DND-41 (cell line): ENCODE measurements around the gene ASPSCR1.

Experiments used
- ATAC-seq: fragments of 200-7000 bp; cut with Tn5 transposase; 3 replicates; pipeline ENCODE4 v1.9.1; 2021; ENCODE audit warnings: low read depth; ENCODE audit not compliant: insufficient read depth
- DNase-seq: peaks from one replicate; pipeline ENCODE4 v3.0.0-alpha.2; 2020
- H2AFZ ChIP-seq: 2 replicates; pipeline ENCODE4 v1.6.0; 2012; ENCODE audit warnings: low read depth, low read length
- H3K27ac ChIP-seq: 2 replicates; pipeline ENCODE4 v1.5.1; 2012; ENCODE audit warnings: low read length, inconsistent platforms
- H3K27me3 ChIP-seq: fragments of 200-600 bp; sonication (generic); 2 replicates; pipeline ENCODE4 v1.6.0; 2012; ENCODE audit warnings: low read length, mild to moderate bottlenecking, inconsistent platforms; ENCODE audit not compliant: insufficient read depth, poor library complexity
- H3K36me3 ChIP-seq: 2 replicates; pipeline ENCODE4 v1.5.1; 2012; ENCODE audit warnings: low read length, inconsistent platforms; ENCODE audit not compliant: insufficient read depth
- H3K4me1 ChIP-seq: 2 replicates; pipeline ENCODE4 v1.5.1; 2012; ENCODE audit warnings: mild to moderate bottlenecking, low read length; ENCODE audit not compliant: insufficient read depth
- H3K4me2 ChIP-seq: 2 replicates; pipeline ENCODE4 v1.6.0; 2012; ENCODE audit warnings: mild to moderate bottlenecking, moderate library complexity, low read length, inconsistent platforms; ENCODE audit not compliant: insufficient read depth
- H3K4me3 ChIP-seq, 2 experiments: fragments of 200-600 bp in 1 of 2; shearing (Covaris generic) in 1 of 2; 2 replicates each; pipeline ENCODE4 v1.5.1; 2012 to 2016; ENCODE audit warnings: inconsistent platforms in 2 of 2, low read length in 2 of 2, mild to moderate bottlenecking in 2 of 2, low read depth in 1 of 2, moderate library complexity in 1 of 2
- H3K79me2 ChIP-seq: 2 replicates; pipeline ENCODE4 v1.6.0; 2012; ENCODE audit warnings: low read length, inconsistent platforms; ENCODE audit not compliant: insufficient read depth
- H3K9ac ChIP-seq: 2 replicates; pipeline ENCODE4 v1.6.0; 2012; ENCODE audit warnings: low read depth, mild to moderate bottlenecking, inconsistent platforms, low read length, moderate library complexity
- H3K9me3 ChIP-seq: 2 replicates; pipeline ENCODE4 v1.5.1; 2012; ENCODE audit warnings: low read length, moderate library complexity, mild to moderate bottlenecking, inconsistent platforms; ENCODE audit not compliant: insufficient read depth, severe bottlenecking
- H4K20me1 ChIP-seq: 2 replicates; pipeline ENCODE4 v1.6.0; 2012; ENCODE audit warnings: low read length; ENCODE audit not compliant: insufficient read depth
- CTCF ChIP-seq: IDR thresholded peaks from 2 replicates; pipeline ENCODE4 v1.5.1; 2012; ENCODE audit warnings: borderline replicate concordance, low read length, moderate library complexity, mild to moderate bottlenecking; ENCODE audit not compliant: poor library complexity, severe bottlenecking; ENCODE audit errors: extremely low read depth
- EZH2 ChIP-seq: IDR thresholded peaks from 3 replicates; pipeline ENCODE4 v1.6.1; 2012; ENCODE audit warnings: borderline replicate concordance, low read depth, mild to moderate bottlenecking, moderate library complexity, low read length, inconsistent platforms; ENCODE audit not compliant: severe bottlenecking

Gene ASPSCR1

DNA sequence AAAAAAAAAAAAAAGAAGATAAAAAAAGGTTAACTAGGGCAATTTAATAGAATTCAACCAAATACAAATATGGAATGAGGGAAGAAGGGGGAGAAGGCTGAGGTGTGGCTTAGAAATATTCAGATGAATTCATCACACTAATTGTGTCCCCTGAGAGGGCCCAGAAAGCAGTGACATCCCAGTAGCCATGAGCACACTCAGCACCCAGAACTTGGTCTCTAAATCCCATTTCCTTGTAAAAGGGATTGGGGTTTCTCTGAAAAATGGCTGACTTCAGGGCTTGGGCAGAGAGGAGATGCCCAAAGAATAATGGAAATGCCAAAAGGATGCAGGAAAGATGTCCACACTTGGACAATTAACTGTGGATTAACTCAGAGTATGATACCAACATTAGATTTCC, 4.0 kb upstream of the ASPSCR1 start:
- TF ChIP-seq EZH2: no peak
- no peak for TF ChIP-seq CTCF
- Histone ChIP-seq H3K27me3 (no peaks in the 10 kb centered on the region), H3K27ac (no peak overlapping the region), H3K4me2 (no peak overlapping the region), H3K36me3 (no peaks in the 10 kb centered on the region), H3K9me3 (peaks cover 5% of the 10 kb centered on the region), H4K20me1 (no peaks in the 10 kb centered on the region), H3K9ac (no peak overlapping the region), H2AFZ (no peak overlapping the region), H3K79me2 (peaks cover 10% of the 10 kb centered on the region), H3K4me1 (peaks cover 21% of the 10 kb centered on the region), H3K4me3 (no peak overlapping the region)
- DNase-seq (no peak), ATAC-seq (no peak)

- peak; percentile 59 for DNase-seq
- Histone ChIP-seq H3K4me3 (peak overlapping the region; percentile 72 to 86), H2AFZ (peak overlapping the region; percentile 98), H3K79me2 (peaks cover 14% of the 10 kb centered on the region), H3K4me1 (peaks cover 38% of the 10 kb centered on the region), H3K4me2 (peak overlapping the region; percentile 99), H3K27me3 (no peaks in the 10 kb centered on the region), H3K9me3 (peaks cover 5% of the 10 kb centered on the region), H4K20me1 (no peaks in the 10 kb centered on the region), H3K9ac (peak overlapping the region; percentile 94), H3K36me3 (peaks cover 11% of the 10 kb centered on the region), H3K27ac (peak overlapping the region; percentile 96)
- TF ChIP-seq CTCF (no peak), EZH2 (no peak)
- ATAC-seq: peak; percentile 42
Measured at GRCh38 chr17:81976332-81977210, 858 bp upstream of the ASPSCR1 start.

- H3K4me3 ChIP-seq: peak overlapping the region in 1 of 2 experiments; percentile 86; a peak in 2 of 4 replicates
- no peaks in the 10 kb centered on the region for H3K27me3 ChIP-seq
Measured at GRCh38 chr17:81978524-81979298, 1.3 kb downstream of the ASPSCR1 start.

More at GRCh38 chr17:81978524-81979298, 1.3 kb downstream of the ASPSCR1 start:
- no peak overlapping the region for H2AFZ ChIP-seq
- no peak for ATAC-seq
- H3K9me3 ChIP-seq: no peaks in the 10 kb centered on the region
- no peak for DNase-seq
- TF ChIP-seq EZH2 (no peak), CTCF (no peak)
- peaks cover 38% of the 10 kb centered on the region for H3K4me1 ChIP-seq
- peak overlapping the region; percentile 99 for H3K4me2 ChIP-seq
- no peaks in the 10 kb centered on the region for H4K20me1 ChIP-seq
- H3K79me2 ChIP-seq: peaks cover 14% of the 10 kb centered on the region
- H3K36me3 ChIP-seq: peaks cover 14% of the 10 kb centered on the region
- 0 out of 2 replicates have a peak overlapping the region, but pooled peaks have one; percentile 21 for H3K27ac ChIP-seq
- peak overlapping the region; percentile 94 for H3K9ac ChIP-seq
